Loucy (cell line): Measurements from ENCODE around the gene L2HGDH.

Source experiments
- H2AFZ ChIP-seq: fragments of 200-600 bp; sonication (generic); 2 replicates; pipeline ENCODE4 v1.6.0; 2016; ENCODE audit warnings: antibody characterized with exemption, mild to moderate bottlenecking, low read length, moderate library complexity
- H3F3A ChIP-seq: fragments of 200-600 bp; 2 replicates; pipeline ENCODE4 v1.6.0; 2016; ENCODE audit warnings: antibody characterized with exemption, low read depth, mild to moderate bottlenecking
- H3K27me3 ChIP-seq: fragments of 200-600 bp; sonication (generic); 2 replicates; pipeline ENCODE4 v1.6.1; 2014; ENCODE audit warnings: low read length, mild to moderate bottlenecking; ENCODE audit not compliant: insufficient read depth, poor library complexity, severe bottlenecking
- H3K36me3 ChIP-seq: fragments of 200-600 bp; sonication (generic); 2 replicates; pipeline ENCODE4 v1.6.1; 2016; ENCODE audit warnings: low read length; ENCODE audit not compliant: insufficient read depth
- H3K4me1 ChIP-seq: fragments of 200-600 bp; sonication (generic); 2 replicates; pipeline ENCODE4 v1.5.1; 2014; ENCODE audit warnings: low read length, mild to moderate bottlenecking; ENCODE audit not compliant: insufficient read depth, poor library complexity, severe bottlenecking
- H3K4me2 ChIP-seq: fragments of 200-600 bp; sonication (generic); 2 replicates; pipeline ENCODE4 v1.6.0; 2014; ENCODE audit warnings: antibody characterized with exemption, low read length, low read depth, mild to moderate bottlenecking; ENCODE audit not compliant: poor library complexity, severe bottlenecking
- H3K4me3 ChIP-seq: fragments of 200-600 bp; sonication (generic); 2 replicates; pipeline ENCODE4 v1.5.1; 2014; ENCODE audit warnings: low read length, mild to moderate bottlenecking, mixed read lengths; ENCODE audit not compliant: poor library complexity, severe bottlenecking
- H3K79me2 ChIP-seq: fragments of 200-600 bp; sonication (generic); 2 replicates; pipeline ENCODE4 v1.6.1; 2014; ENCODE audit warnings: low read length; ENCODE audit not compliant: insufficient read depth
- H3K9ac ChIP-seq: fragments of 200-600 bp; sonication (generic); 2 replicates; pipeline ENCODE4 v1.6.0; 2014; ENCODE audit warnings: mild to moderate bottlenecking, low read depth, low read length, moderate library complexity; ENCODE audit not compliant: poor library complexity, severe bottlenecking
- H3K9me2 ChIP-seq: fragments of 200-600 bp; sonication (generic); replicated peaks from 2 replicates; pipeline ENCODE4 v1.6.1; 2016; ENCODE audit warnings: low read depth, low read length, mixed read lengths
- H3K9me3 ChIP-seq: fragments of 200-600 bp; sonication (generic); 2 replicates; pipeline ENCODE4 v1.6.1; 2014; ENCODE audit warnings: mild to moderate bottlenecking, antibody characterized with exemption, low read length, low read depth; ENCODE audit not compliant: insufficient read depth
- H4K20me1 ChIP-seq: fragments of 200-600 bp; sonication (generic); 2 replicates; pipeline ENCODE4 v1.6.0; 2014; ENCODE audit warnings: antibody characterized with exemption, low read length, mild to moderate bottlenecking; ENCODE audit not compliant: insufficient read depth, poor library complexity, severe bottlenecking
- CTCF ChIP-seq: fragments of 200-600 bp; sonication (generic); conservative IDR thresholded peaks from 2 replicates; pipeline ENCODE4 v1.5.1; 2014; ENCODE audit warnings: mild to moderate bottlenecking, antibody characterized with exemption, low read length
- EZH2phosphoT487 ChIP-seq: fragments of 200-600 bp; IDR thresholded peaks from 2 replicates; pipeline ENCODE4 v1.6.1; 2018; ENCODE audit warnings: antibody characterized with exemption, mild to moderate bottlenecking, moderate library complexity, borderline replicate concordance

Gene L2HGDH

GRCh38 chr14:50212726-50213125 is 99.3 kb downstream of the L2HGDH start:
- no peak overlapping the region for H2AFZ ChIP-seq
- H3K27me3 ChIP-seq: no peaks in the 10 kb centered on the region
- H3K4me2 ChIP-seq: no peak overlapping the region
- no peak for TF ChIP-seq CTCF
- no peak for TF ChIP-seq EZH2phosphoT487
- peaks cover 76% of the 10 kb centered on the region for H3K79me2 ChIP-seq
- no peaks in the 10 kb centered on the region for H3K4me1 ChIP-seq
- no peaks in the 10 kb centered on the region for H3K9me3 ChIP-seq
- H3K9ac ChIP-seq: no peak overlapping the region
- no peak overlapping the region for H3K4me3 ChIP-seq
- peaks cover 2% of the 10 kb centered on the region; the same call in 1 of the 2 replicates for H3F3A ChIP-seq
- no peaks in the 10 kb centered on the region for H3K9me2 ChIP-seq
- H3K36me3 ChIP-seq: no peaks in the 10 kb centered on the region; the same call in 1 of the 2 replicates
- H4K20me1 ChIP-seq: peaks cover 21% of the 10 kb centered on the region

GRCh38 chr14:50210074-50210473 is 102.0 kb downstream of the L2HGDH start:
- Histone ChIP-seq H3K9ac (no peak overlapping the region), H2AFZ (no peak overlapping the region), H3K4me1 (no peaks in the 10 kb centered on the region), H3K79me2 (peaks cover 66% of the 10 kb centered on the region), H3K9me3 (no peaks in the 10 kb centered on the region), H3K36me3 (no peaks in the 10 kb centered on the region; the same call in 1 of the 2 replicates), H3K27me3 (no peaks in the 10 kb centered on the region), H4K20me1 (peaks cover 11% of the 10 kb centered on the region), H3K9me2 (no peaks in the 10 kb centered on the region), H3K4me3 (no peak overlapping the region), H3F3A (peaks cover 2% of the 10 kb centered on the region; the same call in 1 of the 2 replicates), H3K4me2 (no peak overlapping the region)
- TF ChIP-seq EZH2phosphoT487: no peak
- TF ChIP-seq CTCF: no peak

- Histone ChIP-seq H3K9me2 (no peaks in the 10 kb centered on the region), H3K27me3 (no peaks in the 10 kb centered on the region), H4K20me1 (no peaks in the 10 kb centered on the region), H3K9ac (no peak overlapping the region), H3K79me2 (no peaks in the 10 kb centered on the region), H3K4me2 (no peak overlapping the region), H3K9me3 (no peaks in the 10 kb centered on the region), H3F3A (no peaks in the 10 kb centered on the region), H3K4me3 (no peak overlapping the region), H3K4me1 (no peaks in the 10 kb centered on the region), H3K36me3 (peaks cover 50% of the 10 kb centered on the region; the same call in 1 of the 2 replicates), H2AFZ (no peak overlapping the region)
- TF ChIP-seq EZH2phosphoT487 (no peak), CTCF (no peak)
These were observed 113.5 kb downstream of the L2HGDH start for GRCh38 chr14:50198499-50198898.
